H9 (cell line): Measurements from ENCODE around the gene C1orf21. TPM values are rescaled to one million over a fixed set of nuclear protein-coding genes. Genes with fewer than 3 reads are reported as not detected.

Experiments
- DNase-seq: peaks from one replicate; pipeline ENCODE4 v3.0.0-alpha.2; 2017
- H2AFZ ChIP-seq: one replicate; pipeline ENCODE4 v1.6.1; 2013; ENCODE audit warnings: mild to moderate bottlenecking, low read length, control low read depth, moderate library complexity
- H2AK5ac ChIP-seq: 2 replicates; pipeline ENCODE4 v1.6.1; 2013; ENCODE audit warnings: low read length, control low read depth, mixed read lengths; ENCODE audit not compliant: insufficient read length
- H2BK120ac ChIP-seq: one replicate; pipeline ENCODE4 v1.6.1; 2013; ENCODE audit warnings: low read depth, mild to moderate bottlenecking, low read length, control low read depth, inconsistent platforms; ENCODE audit not compliant: poor library complexity, severe bottlenecking
- H2BK12ac ChIP-seq: 2 replicates; pipeline ENCODE4 v1.6.1; 2013; ENCODE audit warnings: low read length, control low read depth, mixed read lengths, low read depth; ENCODE audit not compliant: insufficient read length
- H2BK15ac ChIP-seq: 2 replicates; pipeline ENCODE4 v1.6.1; 2013; ENCODE audit warnings: low read depth, low read length, control low read depth
- H2BK20ac ChIP-seq: one replicate; pipeline ENCODE4 v1.6.1; 2013; ENCODE audit warnings: low read depth, mild to moderate bottlenecking, low read length, control low read depth, inconsistent platforms; ENCODE audit not compliant: poor library complexity, severe bottlenecking
- H2BK5ac ChIP-seq: 2 replicates; pipeline ENCODE4 v1.6.1; 2013; ENCODE audit warnings: low read length, control low read depth, mixed read lengths; ENCODE audit not compliant: insufficient read length
- H3K14ac ChIP-seq: 2 replicates; pipeline ENCODE4 v1.6.1; 2013; ENCODE audit warnings: low read length, control low read depth; ENCODE audit not compliant: insufficient read depth
- H3K18ac ChIP-seq: 2 replicates; pipeline ENCODE4 v1.6.1; 2013; ENCODE audit warnings: low read depth, mild to moderate bottlenecking, mixed read lengths, low read length, control low read depth; ENCODE audit not compliant: insufficient read length
- H3K23ac ChIP-seq: 2 replicates; pipeline ENCODE4 v1.6.1; 2013; ENCODE audit warnings: low read length, control low read depth, mixed read lengths, low read depth; ENCODE audit not compliant: insufficient read length
- H3K23me2 ChIP-seq: 2 replicates; pipeline ENCODE4 v1.6.1; 2013; ENCODE audit warnings: low read depth, mild to moderate bottlenecking, mixed read lengths, low read length, control low read depth; ENCODE audit not compliant: insufficient read length, poor library complexity, severe bottlenecking
- H3K27ac ChIP-seq: 2 replicates; pipeline ENCODE4 v1.5.1; 2013; ENCODE audit warnings: low read length, control low read depth, mixed read lengths, low read depth; ENCODE audit not compliant: insufficient read length
- H3K27me3 ChIP-seq: 2 replicates; pipeline ENCODE4 v1.6.1; 2013; ENCODE audit warnings: low read length, control low read depth, inconsistent platforms; ENCODE audit not compliant: insufficient read depth
- H3K4ac ChIP-seq: 2 replicates; pipeline ENCODE4 v1.6.1; 2013; ENCODE audit warnings: low read depth, mild to moderate bottlenecking, control low read depth, inconsistent platforms, low read length, moderate library complexity
- H3K4me1 ChIP-seq: 2 replicates; pipeline ENCODE4 v1.6.1; 2013; ENCODE audit warnings: low read length, control low read depth, inconsistent platforms; ENCODE audit not compliant: insufficient read depth
- H3K4me2 ChIP-seq: 2 replicates; pipeline ENCODE4 v1.6.1; 2013; ENCODE audit warnings: low read length, control low read depth, mixed read lengths; ENCODE audit not compliant: insufficient read length, insufficient read depth
- H3K56ac ChIP-seq: 2 replicates; pipeline ENCODE4 v1.6.1; 2013; ENCODE audit warnings: low read depth, mild to moderate bottlenecking, mixed read lengths, low read length, control low read depth; ENCODE audit not compliant: insufficient read length
- H3K79me1 ChIP-seq: 2 replicates; pipeline ENCODE4 v1.6.1; 2013; ENCODE audit warnings: low read depth, mild to moderate bottlenecking, moderate library complexity, low read length, control low read depth, inconsistent platforms; ENCODE audit not compliant: insufficient read depth, poor library complexity, severe bottlenecking
- H3K79me2 ChIP-seq: 2 replicates; pipeline ENCODE4 v1.6.1; 2013; ENCODE audit warnings: low read length, control low read depth, inconsistent platforms; ENCODE audit not compliant: insufficient read depth
- H3K9ac ChIP-seq: 2 replicates; pipeline ENCODE4 v1.6.1; 2013; ENCODE audit warnings: low read length, control low read depth, mixed read lengths; ENCODE audit not compliant: insufficient read length; ENCODE audit errors: extremely low read depth
- H3K9me3 ChIP-seq: one replicate; pipeline ENCODE4 v1.6.1; 2013; ENCODE audit warnings: low read depth, low read length, inconsistent platforms; ENCODE audit not compliant: control insufficient read depth
- H3T11ph ChIP-seq: one replicate; pipeline ENCODE4 v1.6.1; 2013; ENCODE audit warnings: mild to moderate bottlenecking, low read length, control low read depth, inconsistent platforms
- H4K20me1 ChIP-seq: one replicate; pipeline ENCODE4 v1.6.1; 2013; ENCODE audit not compliant: control insufficient read depth, insufficient read length, insufficient read depth
- H4K5ac ChIP-seq: 2 replicates; pipeline ENCODE4 v1.6.1; 2013; ENCODE audit warnings: low read depth, mild to moderate bottlenecking, mixed read lengths, low read length, control low read depth; ENCODE audit not compliant: insufficient read length
- H4K8ac ChIP-seq: replicated peaks from 2 replicates; pipeline ENCODE4 v1.6.1; 2013; ENCODE audit warnings: low read length, control low read depth, mixed read lengths, low read depth; ENCODE audit not compliant: insufficient read length
- H4K91ac ChIP-seq: 2 replicates; pipeline ENCODE4 v1.6.1; 2013; ENCODE audit warnings: low read depth, mild to moderate bottlenecking, moderate library complexity, mixed read lengths, low read length, control low read depth; ENCODE audit not compliant: insufficient read length
- H3K27ac Mint-ChIP-seq, 3 experiments: 2 replicates in 2 of 3; 3 replicates in 1 of 3; pipeline ENCODE4 v1.8.0; 2020 to 2021; ENCODE audit warnings: mixed read lengths in 3 of 3, mild to moderate bottlenecking in 1 of 3, moderate library complexity in 1 of 3
- H3K27me3 Mint-ChIP-seq: 2 replicates; pipeline ENCODE4 v1.8.0; 2021; ENCODE audit warnings: low read depth, mild to moderate bottlenecking, moderate library complexity, mixed read lengths
- H3K36me3 Mint-ChIP-seq, 3 experiments: 2 replicates in 2 of 3; 3 replicates in 1 of 3; pipeline ENCODE4 v1.8.0; 2020 to 2021; ENCODE audit warnings: low read depth in 3 of 3, mixed read lengths in 3 of 3; ENCODE audit not compliant: insufficient read depth in 1 of 3
- H3K4me1 Mint-ChIP-seq, 2 experiments: 2 replicates each; pipeline ENCODE4 v1.8.0; 2020; ENCODE audit warnings: mixed read lengths in 2 of 2
- H3K4me3 Mint-ChIP-seq, 2 experiments: 2 replicates in 1 of 2; 3 replicates in 1 of 2; pipeline ENCODE4 v1.8.0; 2020 to 2021; ENCODE audit warnings: mild to moderate bottlenecking in 2 of 2, mixed read lengths in 2 of 2, moderate library complexity in 1 of 2
- H3K9me3 Mint-ChIP-seq, 2 experiments: 2 replicates in 1 of 2; 3 replicates in 1 of 2; pipeline ENCODE4 v1.8.0; 2020; ENCODE audit warnings: mild to moderate bottlenecking in 2 of 2, mixed read lengths in 2 of 2, moderate library complexity in 1 of 2
- CTCF ChIP-seq: fragments of 200-600 bp; sonication (generic); conservative IDR thresholded peaks from 3 replicates; pipeline ENCODE4 v1.8.0; 2021; ENCODE audit warnings: antibody characterized with exemption, mild to moderate bottlenecking
- WGBS: extraction: QIAGEN DNeasy Blood & Tissue Kit; methylation state at CpG from one replicate; pipeline ENCODE4 v1.1.7; 2013; ENCODE audit warnings: missing lambda C conversion rate, low lambda C conversion rate, mixed read lengths; ENCODE audit not compliant: insufficient read length; ENCODE audit errors: extremely low coverage; 5-methylcytosine and 5-hydroxymethylcytosine counted together
- total RNA-seq: library from RNA; stranded (reverse); gene quantifications from 2 replicates; pipeline ENCODE4 v1.2.1, GENCODE V29; 2021

The C1orf21 gene
- total RNA-seq, 1 experiment from 2014 or later = 36.0 TPM

- WGBS = no CpG with 5 or more reads among the region's 3 CpGs
- Histone ChIP-seq H2BK15ac (no peak overlapping the region), H3T11ph (no peak overlapping the region), H3K4ac (no peak overlapping the region), H3K27me3 (no peaks in the 10 kb centered on the region), H2BK20ac (no peak overlapping the region), H3K79me2 (no peaks in the 10 kb centered on the region), H3K27ac (no peak overlapping the region), H3K9me3 (no peaks in the 10 kb centered on the region), H4K8ac (no peak overlapping the region), H3K9ac (no peak overlapping the region), H2BK120ac (no peak overlapping the region), H3K79me1 (no peaks in the 10 kb centered on the region), H3K4me2 (no peak overlapping the region), H3K14ac (no peak overlapping the region), H3K23ac (no peak overlapping the region), H2AFZ (no peak overlapping the region), H4K91ac (no peak overlapping the region), H2BK12ac (no peak overlapping the region), H3K56ac (no peak overlapping the region), H3K18ac (no peak overlapping the region), H3K4me1 (peaks cover 7% of the 10 kb centered on the region), H2BK5ac (no peak overlapping the region), H2AK5ac (no peak overlapping the region), H3K23me2 (no peaks in the 10 kb centered on the region), H4K5ac (no peak overlapping the region), H4K20me1 (no peaks in the 10 kb centered on the region)
- Mint-ChIP-seq H3K9me3 (no peaks in the 10 kb centered on the region), H3K36me3 (peaks cover 2 to 21% (median 7%) of the 10 kb centered on the region in 3 experiments; a peak in 3 of 7 replicates), H3K27ac (peak overlapping the region in 1 of 3 experiments; percentile 59; a peak in 1 of 7 replicates), H3K27me3 (no peaks in the 10 kb centered on the region), H3K4me1 (peaks cover 40 to 65% of the 10 kb centered on the region in 2 experiments), H3K4me3 (no peak overlapping the region)
- DNase-seq = no peak
- no peak for TF ChIP-seq CTCF
These were observed 30.1 kb downstream of the C1orf21 start for GRCh38 chr1:184416946-184417345.
